PC-9 (cell line): ENCODE data around the gene MAGI2. TPM values are rescaled to one million over a fixed set of nuclear protein-coding genes. Genes with fewer than 3 reads are reported as not detected.

ENCODE experiments used
- BruUV-seq: library from RNA; stranded (reverse); fragments of 400-500 nt; replicated peaks from 2 replicates; lab custom pipeline; 2021; lab: Mats Ljungman, UMichigan
- CTCF ChIA-PET: fragments of 300-600 bp; sonication (Branson Sonifier 250); formaldehyde crosslinking; loops from one replicate; lab custom pipeline; 2022; ENCODE audit warnings: antibody characterized with exemption; lab: Charles Lee
- POLR2A ChIA-PET: fragments of 300-600 bp; sonication (Branson Sonifier 250); formaldehyde crosslinking; loops from one replicate; lab custom pipeline; 2022; ENCODE audit warnings: antibody characterized with exemption; ENCODE audit not compliant: unreplicated experiment; lab: Charles Lee
- DNase-seq, 2 experiments: peaks; one replicate each; pipeline versions ENCODE4 v3.0.0 to v3.0.0-alpha.2; 2015 to 2022; ENCODE audit warnings: mixed read lengths in 1 of 2
- H2AFZ ChIP-seq: fragments of 200-600 bp; sonication (generic); 2 replicates; pipeline ENCODE4 v1.8.1; 2017; ENCODE audit warnings: antibody characterized with exemption
- H3F3A ChIP-seq: fragments of 200-600 bp; sonication (generic); 2 replicates; pipeline ENCODE4 v1.8.1; 2017; ENCODE audit warnings: antibody characterized with exemption, mild to moderate bottlenecking, low read depth; ENCODE audit not compliant: insufficient read depth
- H3K27ac ChIP-seq: fragments of 200-600 bp; sonication (generic); 2 replicates; pipeline ENCODE4 v1.6.1; 2016; ENCODE audit warnings: mixed run types
- H3K27me3 ChIP-seq: fragments of 200-600 bp; sonication (generic); 2 replicates; pipeline ENCODE4 v1.6.1; 2016; ENCODE audit warnings: low read depth, mixed run types; ENCODE audit not compliant: insufficient read depth
- H3K36me3 ChIP-seq: fragments of 200-600 bp; sonication (generic); 2 replicates; pipeline ENCODE4 v1.6.1; 2016; ENCODE audit warnings: low read depth, mixed run types
- H3K4me1 ChIP-seq: fragments of 200-600 bp; sonication (generic); replicated peaks from 2 replicates; pipeline ENCODE4 v1.6.1; 2016; ENCODE audit warnings: mixed run types; ENCODE audit not compliant: insufficient read depth
- H3K4me2 ChIP-seq: fragments of 200-600 bp; sonication (generic); 2 replicates; pipeline ENCODE4 v1.6.1; 2017; ENCODE audit warnings: mixed run types
- H3K4me3 ChIP-seq: fragments of 200-600 bp; sonication (generic); 2 replicates; pipeline ENCODE4 v1.6.1; 2016; ENCODE audit warnings: mixed run types
- H3K79me2 ChIP-seq: fragments of 200-600 bp; sonication (generic); 2 replicates; pipeline ENCODE4 v1.6.1; 2017; ENCODE audit warnings: low read depth, mixed run types
- H3K9me2 ChIP-seq: fragments of 200-600 bp; sonication (generic); 2 replicates; pipeline ENCODE4 v1.8.1; 2017; ENCODE audit warnings: mild to moderate bottlenecking; ENCODE audit not compliant: insufficient read depth
- H3K9me3 ChIP-seq: fragments of 200-600 bp; sonication (generic); 2 replicates; pipeline ENCODE4 v1.8.1; 2016; ENCODE audit warnings: low read depth; ENCODE audit not compliant: insufficient read depth
- H4K20me1 ChIP-seq: fragments of 200-600 bp; sonication (generic); 2 replicates; pipeline ENCODE4 v1.8.1; 2017; ENCODE audit not compliant: insufficient read depth
- CTCF ChIP-seq: fragments of 200-600 bp; sonication (generic); conservative IDR thresholded peaks from 2 replicates; pipeline ENCODE4 v1.6.1; 2017; ENCODE audit warnings: mixed run types, antibody characterized with exemption, mild to moderate bottlenecking, moderate library complexity
- EZH2 ChIP-seq: fragments of 200-600 bp; sonication (generic); IDR thresholded peaks from 2 replicates; pipeline ENCODE4 v1.8.0; 2017; ENCODE audit warnings: antibody characterized with exemption, low read depth
- intact Hi-C: fragments of 100-400 bp; cut with micrococcal nuclease; formaldehyde crosslinking; loops from one replicate; pipeline ENCODE4 v1.10.0; 2022; ENCODE audit not compliant: unreplicated experiment
- total RNA-seq: library from RNA; stranded (reverse); gene quantifications from 2 replicates; pipeline ENCODE4 v1.2.3, GENCODE V29; 2021

The MAGI2 gene
- total RNA-seq, 1 experiment from 2014 or later: 0.92 TPM

- H3K9me3 ChIP-seq: no peaks in the 10 kb centered on the region
- H3K27me3 ChIP-seq: no peaks in the 10 kb centered on the region
- intact Hi-C loops: no loop called here
- no peaks in the 10 kb centered on the region for H4K20me1 ChIP-seq
- no peak overlapping the region for H3K4me3 ChIP-seq
- no peak overlapping the region for H3K4me2 ChIP-seq
- H3K36me3 ChIP-seq: no peaks in the 10 kb centered on the region
- H2AFZ ChIP-seq: no peak overlapping the region
- no peak overlapping the region for H3K27ac ChIP-seq
- CTCF ChIA-PET: interaction anchor here (0.6 kb wide), 1 partner anchor 1261 kb away, joined by 6 read pairs; no protein-coding TSS in a partner anchor
- no peaks in the 10 kb centered on the region for H3K79me2 ChIP-seq
- no peak for DNase-seq
- no peaks in the 10 kb centered on the region for H3K4me1 ChIP-seq
- POLR2A ChIA-PET: no interaction called here
- H3F3A ChIP-seq: no peaks in the 10 kb centered on the region
- no TSS peak for BruUV-seq
- no peak for TF ChIP-seq CTCF
- TF ChIP-seq EZH2: no peak
- H3K9me2 ChIP-seq: no peaks in the 10 kb centered on the region
These were observed 335.3 kb downstream of the MAGI2 start for GRCh38 chr7:79118143-79118542.

GRCh38 chr7:79096361-79096805, 357.1 kb downstream of the MAGI2 start:
- intact Hi-C loops: no loop called here
- no peaks in the 10 kb centered on the region for H3F3A ChIP-seq
- no peak overlapping the region for H3K4me3 ChIP-seq
- no peak overlapping the region for H3K27ac ChIP-seq
- no peaks in the 10 kb centered on the region for H3K36me3 ChIP-seq
- ChIA-PET POLR2A (interaction anchor here (0.5 kb wide), 1 partner anchor 61 kb away, joined by 4 read pairs; no protein-coding TSS in a partner anchor), CTCF (no interaction called here)
- H4K20me1 ChIP-seq: no peaks in the 10 kb centered on the region
- H3K9me3 ChIP-seq: no peaks in the 10 kb centered on the region
- H3K9me2 ChIP-seq: peaks cover 4% of the 10 kb centered on the region; the same call in 1 of the 2 replicates
- TF ChIP-seq EZH2: no peak
- no peak for TF ChIP-seq CTCF
- no peak overlapping the region for H2AFZ ChIP-seq
- DNase-seq: no peak
- BruUV-seq: no TSS peak
- no peak overlapping the region for H3K4me2 ChIP-seq
- no peaks in the 10 kb centered on the region for H3K79me2 ChIP-seq
- no peaks in the 10 kb centered on the region for H3K4me1 ChIP-seq
- H3K27me3 ChIP-seq: no peaks in the 10 kb centered on the region

GRCh38 chr7:79093421-79093820, 360.0 kb downstream of the MAGI2 start:
- no peak overlapping the region for H2AFZ ChIP-seq
- H3F3A ChIP-seq: no peaks in the 10 kb centered on the region
- no TSS peak for BruUV-seq
- H3K4me2 ChIP-seq: no peak overlapping the region
- ChIA-PET POLR2A (no interaction called here), CTCF (no interaction called here)
- intact Hi-C loops: no loop called here
- H3K9me2 ChIP-seq: no peaks in the 10 kb centered on the region
- H3K79me2 ChIP-seq: no peaks in the 10 kb centered on the region
- H3K4me1 ChIP-seq: no peaks in the 10 kb centered on the region
- DNase-seq: no peak
- H3K9me3 ChIP-seq: no peaks in the 10 kb centered on the region
- H3K27me3 ChIP-seq: no peaks in the 10 kb centered on the region
- H3K27ac ChIP-seq: no peak overlapping the region
- H3K36me3 ChIP-seq: no peaks in the 10 kb centered on the region
- no peak for TF ChIP-seq CTCF
- no peak for TF ChIP-seq EZH2
- H3K4me3 ChIP-seq: no peak overlapping the region
- H4K20me1 ChIP-seq: no peaks in the 10 kb centered on the region
